GM18867 (cell line): ENCODE data around the gene MPP4.
"Not testable (repeated sequence)": the region's sequence is repeated elsewhere in the genome, so short reads cannot be mapped to it uniquely, and the experiment has no call there.

ENCODE experiments used
- ATAC-seq: cut with Tn5 transposase; IDR thresholded peaks from one replicate; pipeline ENCODE4 v1.9.1; 2021; ENCODE audit warnings: mild to moderate bottlenecking, moderate library complexity; ENCODE audit not compliant: unreplicated experiment

Gene MPP4

DNA sequence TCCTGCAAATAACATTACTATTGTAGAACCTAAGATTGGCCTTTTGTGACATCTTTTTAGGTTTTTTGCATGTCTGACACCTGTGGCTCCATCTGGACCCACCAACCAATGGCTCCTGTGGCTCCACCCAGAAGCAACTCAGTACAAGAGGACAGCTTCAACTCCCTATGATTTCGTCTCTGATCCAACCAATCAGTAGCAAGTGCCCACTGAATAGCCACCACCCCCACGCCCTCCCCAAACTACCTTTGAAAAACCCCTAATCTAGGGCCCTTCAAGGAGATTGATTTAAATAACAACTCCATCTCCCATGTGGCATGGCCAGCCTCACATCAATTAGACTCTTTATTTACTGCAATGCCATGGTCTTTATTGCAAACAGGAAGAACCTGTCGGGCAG is 23.6 kb downstream of the MPP4 start:
- no peak for ATAC-seq

GRCh38 chr2:201674298-201674697 is 24.1 kb downstream of the MPP4 start:
- ATAC-seq: no peak

GRCh38 chr2:201673546-201673945 is 24.9 kb downstream of the MPP4 start:
- no peak for ATAC-seq

- not testable (repeated sequence) for ATAC-seq
Observed at GRCh38 chr2:201671205-201671604, 27.2 kb downstream of the MPP4 start.

DNA sequence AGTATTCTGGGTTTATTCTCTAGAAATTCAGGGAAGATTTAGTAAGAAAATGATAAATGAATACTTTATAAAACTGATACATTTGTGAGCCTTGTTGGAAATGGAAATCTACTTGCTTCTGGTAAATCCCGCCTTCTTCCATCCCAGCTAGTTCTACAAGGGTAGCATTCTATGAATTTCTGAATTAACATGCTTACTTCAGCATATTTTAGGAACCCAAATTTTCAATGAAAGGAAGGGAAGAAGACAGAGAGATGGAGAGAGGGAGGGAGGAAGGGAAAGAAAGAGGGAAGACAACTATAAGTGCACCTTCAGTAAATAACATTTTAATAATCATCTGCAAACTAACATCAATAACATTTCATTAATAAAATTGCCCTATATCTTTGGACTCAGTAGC is 28.6 kb downstream of the MPP4 start:
- ATAC-seq: no peak

GRCh38 chr2:201668402-201668910 is 30.0 kb downstream of the MPP4 start:
- no peak for ATAC-seq

GRCh38 chr2:201664334-201664733 is 34.1 kb downstream of the MPP4 start:
- ATAC-seq: no peak

DNA sequence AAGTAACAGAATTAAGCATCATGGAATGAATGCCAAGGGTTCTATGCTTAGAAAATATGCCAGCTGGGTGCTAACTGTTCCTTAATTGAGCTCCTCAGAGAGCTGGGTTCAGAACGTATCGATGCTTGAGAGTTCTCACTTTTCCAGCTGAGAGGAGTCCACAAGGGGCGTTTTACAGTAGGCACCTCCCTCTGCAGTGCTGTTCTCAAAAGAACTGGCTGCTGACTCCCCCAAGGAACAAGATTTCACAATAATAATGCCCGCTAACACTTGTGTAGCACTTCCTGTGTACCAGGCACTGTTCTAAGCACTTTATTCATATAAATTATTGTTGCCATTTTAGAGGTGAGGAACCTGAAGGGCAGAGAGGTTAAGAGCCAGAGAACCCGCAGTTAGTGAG is 37.1 kb downstream of the MPP4 start:
- ATAC-seq: no peak

DNA sequence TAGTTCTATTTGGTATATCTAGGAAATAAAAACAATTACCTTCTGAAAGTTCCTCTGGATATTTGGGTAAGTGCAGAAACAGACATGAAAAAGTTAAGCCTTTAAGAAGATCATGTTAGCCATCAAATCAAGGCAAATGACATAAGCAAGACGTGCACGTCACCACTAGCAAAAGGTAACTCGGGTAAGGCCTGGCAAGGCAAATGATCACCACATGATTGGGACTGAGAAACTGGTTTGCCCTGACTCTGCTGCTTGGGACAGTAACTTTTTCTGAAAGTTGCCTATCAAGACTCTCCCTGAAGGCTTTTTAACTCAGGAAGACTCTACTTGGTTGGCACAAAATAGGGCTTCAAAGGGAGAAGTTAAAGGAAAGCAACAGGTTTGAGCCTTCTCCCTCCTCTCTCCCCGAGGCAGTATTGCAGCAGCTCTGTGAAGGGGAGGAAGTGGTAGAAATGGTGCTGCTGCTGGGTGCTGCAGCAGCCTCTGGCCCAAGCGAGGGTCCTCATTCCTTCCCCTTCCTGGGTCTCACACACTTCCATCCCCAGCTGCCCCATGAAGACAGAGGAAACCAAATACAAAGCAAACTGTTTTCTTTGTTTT is 38.0 kb downstream of the MPP4 start:
- ATAC-seq: no peak

DNA sequence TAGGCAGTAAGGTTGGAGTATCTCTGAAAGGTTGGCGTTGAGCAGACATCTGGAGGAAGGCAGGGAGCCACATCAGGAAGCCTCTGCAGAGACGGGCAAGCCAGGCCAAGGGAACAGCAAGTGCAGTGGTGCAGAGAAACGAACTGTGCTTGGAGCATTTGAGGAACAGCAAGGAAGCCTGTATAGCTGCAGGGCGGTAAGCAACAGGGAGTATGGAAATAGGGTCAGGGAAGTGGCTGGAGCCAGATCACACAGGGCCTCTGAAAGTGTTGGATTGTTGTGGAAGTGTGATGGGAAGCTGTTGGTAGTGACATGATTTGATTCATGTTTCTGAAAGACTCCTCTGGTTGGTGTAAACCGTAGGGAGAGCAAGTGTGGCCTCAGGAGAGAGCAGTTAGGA is 41.7 kb downstream of the MPP4 start:
- no peak for ATAC-seq

GRCh38 chr2:201656102-201656501 is 42.3 kb downstream of the MPP4 start:
- ATAC-seq: no peak

DNA sequence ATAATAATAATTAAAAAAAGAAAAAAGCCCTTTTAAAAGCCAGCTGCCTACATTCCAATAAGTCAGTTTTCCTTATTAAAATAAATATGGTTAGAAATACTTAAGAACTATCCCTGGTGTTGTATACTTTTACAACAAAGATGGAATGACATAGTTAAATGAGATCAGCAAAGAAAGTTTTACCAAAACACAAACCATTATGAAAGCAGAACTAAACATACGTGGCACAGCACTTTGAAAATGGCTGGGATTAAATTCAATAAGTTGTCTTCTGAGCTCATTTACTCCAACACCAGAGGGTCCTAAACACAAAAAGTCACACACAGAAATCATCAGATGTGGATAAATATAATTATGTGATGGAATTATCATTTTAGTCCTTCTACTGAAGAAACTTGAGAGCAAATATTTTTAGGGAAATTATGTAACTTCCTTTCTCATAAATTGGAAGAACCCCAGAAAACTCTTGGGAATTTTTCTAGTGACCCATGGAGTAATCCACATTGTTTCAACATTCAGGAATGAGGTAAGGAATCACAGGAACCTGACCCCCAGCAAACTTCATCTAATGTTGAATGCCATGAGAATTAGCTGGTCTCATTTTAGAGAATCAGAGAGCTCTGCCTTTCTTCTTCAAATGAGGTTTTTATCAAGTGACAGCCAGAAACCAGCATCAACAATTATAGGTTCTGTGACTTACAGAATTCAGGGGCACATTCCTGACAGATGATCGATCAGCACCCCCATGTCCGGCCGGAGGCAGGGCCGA is 43.6 kb downstream of the MPP4 start:
- no peak for ATAC-seq

DNA sequence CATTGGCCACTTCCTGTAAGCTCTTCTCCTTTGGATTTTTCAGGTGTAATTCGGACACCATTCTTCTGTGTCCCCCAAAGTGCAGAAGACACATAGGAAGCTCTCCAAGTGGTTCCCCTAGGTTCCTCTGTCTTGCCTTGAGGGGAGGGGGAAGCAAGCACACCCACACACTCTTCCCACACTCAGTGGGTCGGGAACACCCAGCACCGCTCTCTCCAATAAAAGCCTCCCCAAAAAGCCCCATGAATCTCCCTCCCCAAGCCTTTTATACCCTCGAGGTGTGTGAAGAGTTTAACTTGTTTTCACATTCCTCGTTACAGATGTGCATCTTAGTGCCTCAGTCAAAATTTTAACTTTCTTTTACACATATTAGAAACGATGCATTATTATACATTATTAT is 45.2 kb downstream of the MPP4 start:
- ATAC-seq: no peak

- no peak for ATAC-seq
Observed at GRCh38 chr2:201649442-201649841, 49.0 kb downstream of the MPP4 start.

DNA sequence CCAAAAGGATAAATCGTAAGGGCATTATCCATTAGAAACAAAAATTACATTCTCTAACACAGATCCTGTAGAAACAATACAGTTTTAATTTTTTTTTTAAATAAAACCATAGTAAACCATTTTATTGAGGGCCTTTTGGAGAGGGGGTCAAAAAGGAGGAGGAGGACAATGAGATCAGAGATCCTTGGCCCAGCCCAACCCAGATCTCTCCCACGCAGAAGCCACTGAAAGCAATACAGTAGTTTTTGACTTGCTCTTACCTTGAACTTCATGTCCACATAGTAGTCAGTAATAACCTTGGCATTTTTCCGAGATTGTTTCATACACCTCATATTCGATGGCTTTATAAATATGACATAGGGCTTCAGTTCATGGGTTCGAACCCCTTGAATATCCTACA is 51.0 kb downstream of the MPP4 start:
- ATAC-seq: no peak

- no peak for ATAC-seq
Observed at GRCh38 chr2:201644001-201644400, 54.4 kb downstream of the MPP4 start.

DNA sequence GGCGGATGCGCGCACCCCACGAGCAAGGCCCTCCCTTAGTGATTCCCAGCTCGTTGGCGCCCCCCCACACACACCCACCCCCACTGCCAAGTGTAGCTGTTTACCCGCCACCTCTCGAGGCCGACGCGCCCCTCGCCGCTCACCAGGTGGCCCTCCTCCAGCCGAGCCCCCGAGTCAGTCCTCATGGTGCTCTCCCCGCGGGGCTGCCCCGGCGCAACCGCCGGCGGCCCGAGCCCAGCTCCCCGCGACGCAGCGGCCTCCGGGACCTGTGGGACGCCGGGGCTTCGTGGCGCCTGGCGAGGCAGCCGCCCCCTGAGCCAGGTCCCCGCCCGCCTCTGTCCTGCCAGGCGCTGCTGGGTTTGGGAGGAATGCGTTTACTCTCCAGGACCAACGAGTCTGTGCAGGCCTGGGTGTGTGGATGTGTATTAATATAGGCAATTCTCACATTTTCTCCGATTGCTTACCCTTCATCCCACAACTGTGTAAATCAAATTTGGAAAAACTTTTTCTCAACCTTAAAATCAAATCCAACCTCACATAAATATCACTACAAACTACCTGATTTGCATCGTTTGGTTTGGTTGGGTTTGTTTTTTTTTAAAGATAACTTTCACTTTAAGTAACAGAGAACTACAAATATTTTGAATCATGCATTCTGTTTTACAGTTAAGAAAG is 55.1 kb downstream of the MPP4 start, which contains the start of gene TMEM237:
TSS of gene TMEM237 (minus strand) at position 288 of the 675 bp plus-strand sequence. CDS start at position 185, 103 bp downstream.
- peak; percentile 48 for ATAC-seq

DNA sequence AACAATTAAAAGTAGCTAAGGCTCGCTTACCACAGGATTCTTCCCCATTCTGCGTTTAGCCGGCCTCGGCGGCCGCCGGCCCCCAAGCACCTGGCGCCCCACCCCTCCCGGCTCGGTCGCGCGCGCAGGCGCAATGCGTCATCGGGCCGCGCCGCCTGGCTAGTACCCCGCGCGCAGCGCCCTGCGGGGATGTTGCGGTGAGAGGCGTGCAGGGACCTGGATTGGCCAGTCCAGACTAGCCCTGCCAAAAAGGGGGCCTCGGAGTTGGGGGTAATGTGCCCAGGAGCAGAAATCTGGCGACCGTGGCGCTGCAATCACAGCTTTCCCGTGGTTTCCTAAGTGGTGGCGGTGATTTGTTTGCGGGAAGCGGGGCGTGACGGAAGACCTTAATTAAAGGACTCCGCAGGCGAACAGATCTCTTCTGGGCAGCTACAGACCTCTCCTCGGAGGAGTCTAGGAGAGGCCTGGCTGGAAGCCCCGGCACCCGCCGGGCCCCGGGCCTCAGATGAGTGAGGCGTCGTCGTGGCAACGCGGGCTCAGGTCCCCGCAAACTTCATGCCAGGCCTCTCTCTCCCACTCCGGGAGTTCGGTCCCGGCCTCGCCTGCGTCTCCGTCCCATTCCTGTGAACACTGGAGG is 55.7 kb downstream of the MPP4 start:
- peak; percentile 78 for ATAC-seq

DNA sequence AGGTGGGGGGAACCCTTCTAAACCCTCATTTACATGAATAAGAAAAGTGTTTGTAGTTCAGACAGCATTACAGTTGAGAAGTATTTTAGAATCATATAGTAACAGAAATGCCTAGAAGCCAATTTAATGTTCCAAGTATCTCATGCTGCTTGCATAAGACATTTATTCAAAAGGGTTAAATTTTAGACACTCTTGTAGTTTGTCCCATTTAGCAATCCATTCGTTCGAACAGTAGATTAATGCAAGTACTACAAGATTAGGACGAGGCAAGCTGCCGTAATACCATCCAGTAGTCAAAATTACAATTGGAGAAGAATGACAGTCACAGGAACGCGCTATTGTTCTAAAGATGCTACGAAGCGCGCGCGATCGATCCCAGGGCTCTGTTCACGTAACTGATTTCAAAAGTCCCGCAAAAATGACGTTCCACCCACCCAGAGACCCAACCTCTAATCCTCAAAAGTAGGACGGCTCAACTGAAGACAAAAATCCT is 56.3 kb downstream of the MPP4 start:
- peak; percentile 45 for ATAC-seq

- ATAC-seq: no peak
Observed at GRCh38 chr2:201639205-201639604, 59.2 kb downstream of the MPP4 start.

GRCh38 chr2:201638326-201638725 is 60.1 kb downstream of the MPP4 start:
- ATAC-seq: no peak
